ENCODE data around the gene PPP1R27. TPM values are rescaled to one million over a fixed set of nuclear protein-coding genes. Genes with fewer than 3 reads are reported as not detected.
A peak's percentile ranks its signal among the peaks of the same experiment; 100 is the strongest.

The PPP1R27 gene
- total and polyA plus RNA-seq, 9 of the 15 experiments (the other 6 are each of a cell fraction or from before 2014, with no cell fraction given), result 0.29 to 6.9 (median 1.5) TPM; not detected in 2

DNA sequence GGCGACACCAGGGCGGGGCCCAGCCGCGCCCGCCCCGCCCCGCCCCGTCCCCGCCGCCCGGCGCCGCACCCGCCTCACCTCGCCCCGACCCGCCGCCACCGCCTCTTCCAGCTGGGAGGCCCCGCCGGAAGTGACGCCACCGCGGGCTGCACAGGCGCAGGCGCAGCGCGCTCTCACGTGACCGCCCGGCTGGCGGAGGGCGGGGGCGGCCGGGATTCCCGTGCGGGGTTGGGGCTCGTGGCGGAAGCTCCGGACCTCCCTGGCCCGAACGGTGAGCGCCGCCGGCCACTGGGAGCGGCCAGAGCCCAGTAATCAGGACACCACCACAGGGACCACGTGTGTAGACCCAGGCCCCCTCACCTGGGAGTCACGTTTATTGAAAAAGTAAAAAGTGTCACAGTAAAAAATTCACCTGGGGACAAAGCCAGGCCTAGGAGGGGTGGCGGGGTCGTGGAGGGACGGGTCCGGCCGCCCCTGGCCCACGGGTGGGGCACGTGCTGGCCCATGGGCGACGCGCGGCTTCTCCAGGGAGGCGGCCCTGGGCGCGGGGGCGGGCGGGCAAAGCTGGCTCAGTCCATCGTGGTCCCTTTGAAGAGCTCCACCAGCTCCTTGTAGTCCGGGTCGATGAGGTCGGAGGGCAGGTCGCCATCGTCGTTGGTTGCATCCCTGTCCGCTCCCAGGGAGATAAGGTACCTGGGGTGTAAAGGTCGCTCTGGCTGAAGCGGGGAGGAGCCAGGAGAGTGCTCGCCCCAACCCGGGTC is 1.5 kb downstream of the PPP1R27 start, which contains the start of gene MCRIP1 (continued):
- TF ChIP-seq CEBPZ (IDR thresholded peaks at IDR 0.05; ENCODE audit: borderline replicate concordance, low read depth, low read length), result no peak
- TF ChIP-seq NR2C1 (IDR thresholded peaks at IDR 0.05), result peak; percentile 74
- peak; percentile 78 for TF ChIP-seq NR2C1 (tag; IDR thresholded peaks at IDR 0.05)
- TF ChIP-seq TOE1 (IDR thresholded peaks at IDR 0.05; ENCODE audit: borderline replicate concordance), result peak; percentile 91; the same call in 1 of the 2 replicates
- TF ChIP-seq TOE1 (CRISPR knock-in tag; IDR thresholded peaks at IDR 0.05; ENCODE audit: borderline replicate concordance, low read depth), result 0 out of 2 replicates have a peak, but pooled peaks have one; percentile 62
- TF ChIP-seq HNRNPLL (IDR thresholded peaks at IDR 0.05; ENCODE audit: low read depth, low read length, poor library complexity, severe bottlenecking), result peak; percentile 39
- TF ChIP-seq, protein P1, sequence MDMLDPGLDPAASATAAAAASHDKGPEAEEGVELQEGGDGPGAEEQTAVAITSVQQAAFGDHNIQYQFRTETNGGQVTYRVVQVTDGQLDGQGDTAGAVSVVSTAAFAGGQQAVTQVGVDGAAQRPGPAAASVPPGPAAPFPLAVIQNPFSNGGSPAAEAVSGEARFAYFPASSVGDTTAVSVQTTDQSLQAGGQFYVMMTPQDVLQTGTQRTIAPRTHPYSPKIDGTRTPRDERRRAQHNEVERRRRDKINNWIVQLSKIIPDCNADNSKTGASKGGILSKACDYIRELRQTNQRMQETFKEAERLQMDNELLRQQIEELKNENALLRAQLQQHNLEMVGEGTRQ (CRISPR knock-in tag; IDR thresholded peaks at IDR 0.05), result peak; percentile 94
- TF ChIP-seq CEBPG (CRISPR knock-in tag; IDR thresholded peaks at IDR 0.05), result no peak
- TF ChIP-seq CEBPG (tag; conservative IDR thresholded peaks at IDR 0.05 in 1 of 2, IDR thresholded peaks at IDR 0.05 in 1 of 2), result no peak
- TF ChIP-seq SUPT5H (IDR thresholded peaks at IDR 0.05), result peak; percentile 72
- peak; percentile 53 for TF ChIP-seq MEIS2 (IDR thresholded peaks at IDR 0.05; ENCODE audit: partially characterized antibody)
- TF ChIP-seq MTA2 (IDR thresholded peaks at IDR 0.05; ENCODE audit: low read depth), result no peak
- 0 out of 2 replicates have a peak, but pooled peaks have one; percentile 21 for TF ChIP-seq ETS1 (conservative IDR thresholded peaks at IDR 0.05; ENCODE audit: control insufficient read depth, low read depth, low read length)
- peak; percentile 79 for TF ChIP-seq TAF1 (IDR thresholded peaks at IDR 0.05; ENCODE audit: control insufficient read depth, extremely low read depth, insufficient read depth, low read length, severe bottlenecking)
- TF ChIP-seq C11orf30 (IDR thresholded peaks at IDR 0.05; ENCODE audit: low read depth), result no peak
- peak; percentile 89 for TF ChIP-seq E2F5 (CRISPR knock-in tag; IDR thresholded peaks at IDR 0.05)
- 0 out of 2 replicates have a peak, but pooled peaks have one; percentile 11 for TF ChIP-seq ESRRA (IDR thresholded peaks at IDR 0.05; ENCODE audit: borderline replicate concordance, low read depth)
- peak; percentile 79 for TF ChIP-seq SP1 (CRISPR knock-in tag; IDR thresholded peaks at IDR 0.05)
- TF ChIP-seq ZFPM2 (CRISPR knock-in tag; IDR thresholded peaks at IDR 0.05), result no peak
- TF ChIP-seq ZBTB43 (CRISPR knock-in tag; IDR thresholded peaks at IDR 0.05), result 0 out of 2 replicates have a peak, but pooled peaks have one; percentile 24
